AG09319 (cell line): ENCODE measurements around the gene EIF3L.

ENCODE experiments used
- DNase-seq: peaks from one replicate; pipeline ENCODE4 v3.0.0-alpha.2; 2010; ENCODE audit warnings: low read depth; ENCODE audit errors: extremely low read depth
- TF ChIP-seq, protein P1 (sequence below): IDR thresholded peaks from 2 replicates; pipeline ENCODE4 v1.5.1; 2011; ENCODE audit warnings: low read depth, mild to moderate bottlenecking, inconsistent platforms, low read length, moderate library complexity

Gene EIF3L

DNA sequence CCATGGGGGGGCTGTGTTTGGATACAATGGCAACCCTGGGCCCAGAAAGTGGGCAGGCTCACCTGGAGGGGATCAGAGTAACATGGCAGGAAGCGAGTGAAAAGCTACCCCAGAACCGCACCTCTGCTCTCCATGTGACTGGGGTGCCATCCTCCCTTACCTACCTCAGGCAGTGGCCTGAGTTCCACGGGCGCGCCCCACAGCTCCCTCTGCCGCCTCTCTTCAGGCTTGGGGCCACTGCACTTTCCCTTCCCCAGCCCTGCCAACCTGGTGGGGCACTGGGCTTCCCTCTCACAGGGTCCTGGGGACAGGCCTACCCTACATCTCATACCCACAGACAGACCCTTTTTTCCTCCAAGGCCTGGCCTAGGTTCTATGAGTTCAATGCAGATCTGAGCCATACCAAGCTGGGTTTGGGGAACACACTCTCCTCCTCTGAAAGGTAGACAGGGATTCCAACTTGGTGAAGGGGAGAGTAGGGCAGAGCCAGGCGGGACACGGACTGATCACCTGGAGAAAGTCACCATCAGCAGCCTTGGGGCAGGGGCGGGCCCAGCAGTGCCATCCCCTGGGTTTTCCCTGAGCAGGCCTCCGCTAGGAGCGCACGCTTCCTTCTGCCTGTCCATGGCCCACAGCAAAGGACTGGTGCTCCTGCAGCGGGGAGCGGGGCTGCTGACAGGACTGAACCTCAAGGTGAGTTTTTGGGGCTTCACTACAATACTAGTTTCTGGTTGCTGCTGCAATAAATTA, 19.0 kb upstream of the EIF3L start:
- TF ChIP-seq, protein P1, sequence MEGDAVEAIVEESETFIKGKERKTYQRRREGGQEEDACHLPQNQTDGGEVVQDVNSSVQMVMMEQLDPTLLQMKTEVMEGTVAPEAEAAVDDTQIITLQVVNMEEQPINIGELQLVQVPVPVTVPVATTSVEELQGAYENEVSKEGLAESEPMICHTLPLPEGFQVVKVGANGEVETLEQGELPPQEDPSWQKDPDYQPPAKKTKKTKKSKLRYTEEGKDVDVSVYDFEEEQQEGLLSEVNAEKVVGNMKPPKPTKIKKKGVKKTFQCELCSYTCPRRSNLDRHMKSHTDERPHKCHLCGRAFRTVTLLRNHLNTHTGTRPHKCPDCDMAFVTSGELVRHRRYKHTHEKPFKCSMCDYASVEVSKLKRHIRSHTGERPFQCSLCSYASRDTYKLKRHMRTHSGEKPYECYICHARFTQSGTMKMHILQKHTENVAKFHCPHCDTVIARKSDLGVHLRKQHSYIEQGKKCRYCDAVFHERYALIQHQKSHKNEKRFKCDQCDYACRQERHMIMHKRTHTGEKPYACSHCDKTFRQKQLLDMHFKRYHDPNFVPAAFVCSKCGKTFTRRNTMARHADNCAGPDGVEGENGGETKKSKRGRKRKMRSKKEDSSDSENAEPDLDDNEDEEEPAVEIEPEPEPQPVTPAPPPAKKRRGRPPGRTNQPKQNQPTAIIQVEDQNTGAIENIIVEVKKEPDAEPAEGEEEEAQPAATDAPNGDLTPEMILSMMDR: no peak
- no peak for DNase-seq

DNA sequence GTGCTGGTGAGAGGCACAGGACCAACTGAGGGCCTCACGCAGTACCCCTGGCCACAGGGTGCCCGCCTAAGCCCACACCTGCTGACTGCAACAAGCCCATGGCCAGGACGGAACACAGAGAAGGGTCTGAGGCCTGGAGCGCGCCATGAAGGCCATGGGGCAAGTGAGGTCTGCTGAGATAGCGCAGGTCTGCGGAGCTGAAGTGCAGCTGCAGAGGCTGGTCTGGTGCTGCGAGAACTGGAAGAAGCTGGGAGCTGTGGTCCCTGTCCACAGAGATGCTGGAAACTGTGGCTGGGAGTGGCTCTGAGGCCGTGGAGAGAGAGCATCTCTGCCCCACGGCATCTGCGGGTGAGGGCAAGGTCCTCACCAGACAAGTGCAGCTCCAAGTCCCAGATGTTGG, 17.7 kb upstream of the EIF3L start:
- TF ChIP-seq, protein P1: no peak
- no peak for DNase-seq

DNA sequence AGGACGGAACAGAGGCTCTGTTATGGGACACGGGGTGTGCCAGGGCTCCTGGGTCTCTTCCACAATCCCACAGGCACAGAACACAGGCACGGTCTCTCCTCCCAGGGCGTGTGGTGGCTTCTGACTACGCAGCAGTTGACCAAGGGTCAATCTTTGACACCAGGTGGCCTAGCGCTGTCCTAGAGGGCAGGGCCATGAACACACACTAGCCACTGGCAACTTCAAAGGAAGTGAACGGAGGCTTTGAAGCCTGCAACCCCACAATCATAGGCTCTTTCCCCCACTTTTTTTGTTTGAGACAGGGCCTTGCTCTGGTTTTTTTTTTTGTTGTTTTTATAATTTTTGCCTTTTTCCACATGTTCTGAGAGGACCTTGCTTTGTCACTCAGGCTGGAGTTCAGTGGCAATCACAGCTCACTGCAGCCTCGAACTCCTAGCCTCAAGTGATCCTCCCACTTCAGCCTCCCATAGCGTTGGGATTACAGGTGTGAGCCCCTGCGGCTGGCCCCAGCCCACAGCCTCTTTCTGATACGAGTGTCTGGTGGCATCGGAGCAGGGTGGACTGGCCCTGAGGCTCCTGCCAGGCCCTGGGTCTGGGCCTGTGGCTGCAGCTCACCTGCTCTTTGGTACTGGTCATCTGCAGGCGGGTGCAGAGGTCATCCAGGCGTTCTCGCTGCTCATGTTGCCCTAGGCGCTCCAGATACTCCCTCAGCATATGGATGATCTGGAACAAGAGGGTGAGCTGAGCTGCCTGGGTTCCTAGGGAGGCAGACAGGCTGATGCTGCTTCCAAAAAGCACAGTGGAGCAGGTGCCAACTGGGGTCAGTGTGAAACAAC, 17.0 kb upstream of the EIF3L start:
- DNase-seq: no peak

DNA sequence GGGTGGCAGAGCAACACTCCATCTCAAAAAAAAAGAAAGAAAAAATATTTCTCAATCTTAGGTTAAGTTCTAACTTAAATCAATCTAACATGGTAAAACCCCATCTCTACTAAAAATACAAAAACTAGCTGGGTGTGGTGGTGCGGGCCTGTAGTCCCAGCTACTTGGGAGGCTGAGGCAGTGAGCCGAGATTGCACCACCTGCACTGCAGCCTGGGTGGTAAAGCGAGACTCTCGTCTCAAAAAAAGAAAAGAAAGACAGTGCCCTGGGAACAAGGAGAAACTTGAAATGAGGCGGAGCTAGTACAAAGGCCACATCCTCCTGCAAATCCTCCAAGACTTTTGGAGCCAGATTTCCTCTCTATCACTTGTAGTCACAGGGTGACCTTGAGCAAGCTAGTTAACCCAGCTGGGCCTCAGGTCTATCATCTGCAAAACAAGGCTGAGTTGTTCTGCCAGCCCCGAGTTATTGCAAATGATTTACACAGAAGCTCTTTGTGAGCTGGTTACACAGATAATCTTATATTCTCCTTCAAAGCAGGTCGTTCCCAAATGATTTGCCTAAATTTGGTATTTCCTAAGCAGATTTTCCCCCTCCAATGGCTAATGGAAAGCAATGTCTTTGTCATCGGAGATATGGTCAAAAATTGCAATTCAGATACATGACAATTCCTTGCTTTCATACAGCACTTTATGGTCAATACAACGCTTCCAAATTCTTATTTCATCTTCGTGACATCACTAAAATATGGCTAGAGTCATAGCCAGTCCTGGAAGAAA, 7.0 kb upstream of the EIF3L start:
- no peak for DNase-seq
- TF ChIP-seq, protein P1: no peak

More for the DNA sequence above, 17.0 kb upstream of the EIF3L start:
- TF ChIP-seq, protein P1: no peak

DNA sequence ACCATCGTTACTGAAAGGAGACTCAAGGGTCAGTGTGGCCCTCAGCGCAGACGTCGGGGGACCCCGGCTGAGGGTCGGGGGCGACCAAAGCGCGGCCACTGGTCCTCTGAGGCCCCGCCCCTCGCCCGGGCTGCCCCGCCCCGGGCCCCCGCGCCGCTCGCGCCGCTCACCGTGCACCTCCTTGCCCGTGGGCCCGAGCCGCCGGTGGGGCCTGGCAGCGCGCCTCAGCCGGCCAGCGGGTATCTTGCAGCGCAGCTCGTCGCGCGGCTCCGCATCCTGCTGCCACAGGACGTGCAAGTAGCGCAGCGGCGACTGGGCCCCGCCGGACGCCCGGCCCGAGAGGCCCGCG, 5.5 kb upstream of the EIF3L start:
- TF ChIP-seq, protein P1: no peak
- DNase-seq: no peak

DNA sequence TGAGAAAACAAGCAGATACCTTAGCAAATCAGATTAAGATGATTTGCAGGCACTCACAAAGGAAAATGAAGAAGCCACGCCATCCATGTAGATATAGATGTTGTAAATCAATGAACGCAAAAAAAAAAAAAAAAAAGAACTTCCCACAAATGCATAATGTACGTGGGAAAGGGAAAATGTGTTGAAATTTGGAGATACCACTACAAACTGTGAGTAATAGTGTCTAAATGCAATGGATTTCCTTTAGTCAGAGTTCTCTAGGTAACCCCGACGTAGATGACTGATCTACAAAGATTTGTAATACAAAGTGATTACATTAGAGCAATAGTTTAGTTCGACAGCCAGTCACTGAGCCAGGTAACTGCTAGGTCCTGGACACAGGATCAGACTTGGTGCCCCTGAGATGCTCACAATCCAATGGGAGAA, 4.3 kb upstream of the EIF3L start:
- TF ChIP-seq, protein P1: no peak
- no peak for DNase-seq
